Spleen (tissue), 11 donors: ENCODE measurements around the gene SLC25A18. TPM values are rescaled to one million over a fixed set of nuclear protein-coding genes. Genes with fewer than 3 reads are reported as not detected.
"Not testable (repeated sequence)": the region's sequence is repeated elsewhere in the genome, so short reads cannot be mapped to it uniquely, and the experiment has no call there.

Source experiments
- DNase-seq: peaks from one replicate; pipeline ENCODE4 v3.0.0-alpha.2; 2020
- H3K27ac ChIP-seq, 8 donors: fragments of 200-600 bp; sonication (generic) in 7 of 8; 1 replicate in 4 of 8; 2 replicates in 4 of 8; pipeline versions ENCODE4 v1.5.0 to v1.8.0; 2016 to 2021; ENCODE audit warnings: inconsistent platforms in 4 of 8, mild to moderate bottlenecking in 4 of 8, moderate library complexity in 1 of 8
- H3K27me3 ChIP-seq, 7 donors: fragments of 200-600 bp; sonication (generic) in 6 of 7; replicated peaks in 1 of 7; 1 replicate in 4 of 7; 2 replicates in 3 of 7; pipeline versions ENCODE4 v1.5.0 to v1.8.0; 2016 to 2021; ENCODE audit warnings: inconsistent platforms in 3 of 7, mild to moderate bottlenecking in 1 of 7
- H3K36me3 ChIP-seq, 6 donors: fragments of 200-600 bp; sonication (generic) in 5 of 6; 1 replicate in 4 of 6; 2 replicates in 2 of 6; pipeline versions ENCODE4 v1.5.0 to v1.8.0; 2016 to 2021; ENCODE audit warnings: inconsistent platforms in 2 of 6
- H3K4me1 ChIP-seq, 6 donors: fragments of 200-600 bp; sonication (generic) in 5 of 6; 1 replicate in 3 of 6; 2 replicates in 3 of 6; pipeline versions ENCODE4 v1.5.0 to v1.8.0; 2016 to 2021; ENCODE audit warnings: inconsistent platforms in 3 of 6
- H3K4me3 ChIP-seq, 8 donors: fragments of 200-600 bp; sonication (generic) in 7 of 8; 1 replicate in 4 of 8; 2 replicates in 4 of 8; pipeline versions ENCODE4 v1.5.0 to v1.8.0; 2016 to 2021; ENCODE audit warnings: inconsistent platforms in 4 of 8, mild to moderate bottlenecking in 4 of 8, moderate library complexity in 2 of 8
- H3K9me3 ChIP-seq, 8 donors: fragments of 200-600 bp; sonication (generic) in 7 of 8; 1 replicate in 4 of 8; 2 replicates in 4 of 8; pipeline versions ENCODE4 v1.5.0 to v1.8.0; 2016 to 2021; ENCODE audit warnings: inconsistent platforms in 4 of 8
- POLR2A ChIP-seq, 3 donors: fragments of 450-650 bp; IDR thresholded peaks; one replicate each; pipeline ENCODE4 v1.5.1; 2017; ENCODE audit warnings: antibody characterized with exemption in 3 of 3, mild to moderate bottlenecking in 1 of 3
- POLR2AphosphoS5 ChIP-seq, 3 donors: sonication (generic); formaldehyde crosslinking; IDR thresholded peaks; one replicate each; pipeline ENCODE4 v1.5.1; 2017; ENCODE audit warnings: antibody characterized with exemption in 3 of 3
- WGBS, 5 donors: extraction: QIAGEN DNeasy Blood & Tissue Kit in 3 of 5; methylation state at CpG; one replicate each; pipeline versions ENCODE4 v1.1.5 to v1.1.7; 2013 to 2018; 5-methylcytosine and 5-hydroxymethylcytosine counted together
- intact Hi-C: fragments of 100-400 bp; cut with DNase I; formaldehyde crosslinking; loops from one replicate; pipeline ENCODE4 v1.15.0; 2023; ENCODE audit warnings: low total_unique reads
- polyA plus RNA-seq, 3 donors: library from polyadenylated mRNA; stranded (reverse); fragments of 200-250 nt; gene quantifications; one replicate each; pipeline ENCODE4 v1.2.1, GENCODE V29; 2013
- total RNA-seq, 7 donors: library from RNA; depleted of rRNA in 3 of 7; stranded (reverse); fragments of >200 nt in 3 of 7; fragmentation: NEBNext Ultra II Directional in 4 of 7; extraction: Animal tissue kit (Norgen Biotek cat#: 25700) in 4 of 7; gene quantifications; one replicate each; pipeline versions ENCODE4 v1.1.0 to v1.2.1, GENCODE V29; 2016 to 2021
- TF ChIP-seq, protein P1 (sequence below), 11 experiments: fragments of 200-600 bp in 7 of 11; fragments of 450-650 bp in 4 of 11; sonication (generic) in 4 of 11; IDR thresholded peaks in 8 of 11; conservative IDR thresholded peaks in 3 of 11; 1 replicate in 7 of 11; 2 replicates in 4 of 11; pipeline versions ENCODE4 v1.4.0 to v1.8.0; 2016 to 2021; ENCODE audit warnings: antibody characterized with exemption in 11 of 11, inconsistent platforms in 4 of 11, mild to moderate bottlenecking in 1 of 11
- donor health status: healthy with polysubstance abuse.
- donor health status: DM: no; HTN: no; CAD: no; lungs with moderate emphysema.
- donor health status: DM: no; HTN: no; CAD: no.
- donor health status: Bipolar disorder and iron deficiency.
- donor health status: healthy.
- donor health status: DM: no; HTN: no; CAD: no.
- donor health status: DM: yes; HTN: yes; CAD: no.

Gene SLC25A18
- total and polyA plus RNA-seq, 10 donors, result 0.13 to 12.3 (median 3.8) TPM

DNA sequence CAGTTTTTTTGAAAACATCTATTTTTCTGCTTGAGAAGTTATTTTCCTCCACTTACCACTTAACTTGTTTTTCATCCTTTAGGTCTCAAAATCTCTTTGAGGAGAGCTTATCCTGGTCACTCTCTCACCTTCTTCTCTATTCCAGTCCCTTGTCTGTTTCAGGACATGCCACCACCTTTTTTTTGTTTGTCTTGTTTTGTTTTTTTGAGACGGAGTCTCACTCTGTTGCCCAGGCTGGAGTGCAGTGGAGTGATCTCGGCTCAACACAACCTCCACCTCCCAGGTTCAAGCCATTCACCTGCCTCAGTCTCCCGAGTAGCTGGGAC, 70.7 kb downstream of the SLC25A18 start:
- Histone ChIP-seq H3K36me3 (no peaks in the 10 kb centered on the region), H3K4me1 (peaks cover 4 to 20% (median 18%) of the 10 kb centered on the region in 6 donors), H3K27ac (no peak overlapping the region), H3K9me3 (no peaks in the 10 kb centered on the region), H3K4me3 (no peak overlapping the region), H3K27me3 (no peaks in the 10 kb centered on the region)
- TF ChIP-seq POLR2A (IDR thresholded peaks at IDR 0.05), result no peak
- TF ChIP-seq, protein P1, sequence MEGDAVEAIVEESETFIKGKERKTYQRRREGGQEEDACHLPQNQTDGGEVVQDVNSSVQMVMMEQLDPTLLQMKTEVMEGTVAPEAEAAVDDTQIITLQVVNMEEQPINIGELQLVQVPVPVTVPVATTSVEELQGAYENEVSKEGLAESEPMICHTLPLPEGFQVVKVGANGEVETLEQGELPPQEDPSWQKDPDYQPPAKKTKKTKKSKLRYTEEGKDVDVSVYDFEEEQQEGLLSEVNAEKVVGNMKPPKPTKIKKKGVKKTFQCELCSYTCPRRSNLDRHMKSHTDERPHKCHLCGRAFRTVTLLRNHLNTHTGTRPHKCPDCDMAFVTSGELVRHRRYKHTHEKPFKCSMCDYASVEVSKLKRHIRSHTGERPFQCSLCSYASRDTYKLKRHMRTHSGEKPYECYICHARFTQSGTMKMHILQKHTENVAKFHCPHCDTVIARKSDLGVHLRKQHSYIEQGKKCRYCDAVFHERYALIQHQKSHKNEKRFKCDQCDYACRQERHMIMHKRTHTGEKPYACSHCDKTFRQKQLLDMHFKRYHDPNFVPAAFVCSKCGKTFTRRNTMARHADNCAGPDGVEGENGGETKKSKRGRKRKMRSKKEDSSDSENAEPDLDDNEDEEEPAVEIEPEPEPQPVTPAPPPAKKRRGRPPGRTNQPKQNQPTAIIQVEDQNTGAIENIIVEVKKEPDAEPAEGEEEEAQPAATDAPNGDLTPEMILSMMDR (IDR thresholded peaks at IDR 0.05 in 8 of 11, conservative IDR thresholded peaks at IDR 0.05 in 3 of 11), result no peak
- no peak for TF ChIP-seq POLR2AphosphoS5 (IDR thresholded peaks at IDR 0.05)
- intact Hi-C loops, result no loop called here
- 89 to 96% (median 91%) methylated on average over 3 of the region's 3 CpGs for WGBS, 5 donors
- DNase-seq, result no peak

DNA sequence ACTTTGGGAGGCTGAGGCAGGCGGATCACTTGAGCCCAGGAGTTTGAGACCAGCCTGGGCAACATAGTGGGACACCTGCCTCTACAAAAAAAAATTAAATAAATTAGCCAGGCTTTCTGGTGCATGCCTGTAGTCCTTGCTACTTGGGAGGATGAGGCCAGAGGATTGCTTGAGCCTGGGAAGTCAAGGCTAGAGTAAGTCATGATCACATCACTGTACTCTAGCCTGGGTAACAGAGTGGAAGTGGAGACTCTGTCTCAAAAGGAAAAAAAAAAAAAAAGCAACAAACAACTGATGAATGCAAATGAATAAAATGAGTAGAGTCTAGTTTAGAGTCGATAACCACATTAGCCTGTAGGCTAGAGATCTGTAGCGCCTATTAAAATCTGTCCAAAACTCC, 71.4 kb downstream of the SLC25A18 start:
- no peaks in the 10 kb centered on the region for H3K9me3 ChIP-seq
- H3K27ac ChIP-seq, result no peak overlapping the region
- no peak overlapping the region for H3K4me3 ChIP-seq
- H3K4me1 ChIP-seq, result peaks cover 4 to 19% (median 16%) of the 10 kb centered on the region in 6 donors
- H3K36me3 ChIP-seq, result no peaks in the 10 kb centered on the region
- no peaks in the 10 kb centered on the region for H3K27me3 ChIP-seq
- no peak for DNase-seq
- WGBS, 5 donors, result 90 to 97% (median 94%) methylated on average over 3 of the region's 3 CpGs
- TF ChIP-seq, protein P1 (IDR thresholded peaks at IDR 0.05 in 8 of 11, conservative IDR thresholded peaks at IDR 0.05 in 3 of 11), result no peak
- TF ChIP-seq POLR2A (IDR thresholded peaks at IDR 0.05) (no peak), POLR2AphosphoS5 (IDR thresholded peaks at IDR 0.05) (no peak)
- intact Hi-C loops, result no loop called here

DNA sequence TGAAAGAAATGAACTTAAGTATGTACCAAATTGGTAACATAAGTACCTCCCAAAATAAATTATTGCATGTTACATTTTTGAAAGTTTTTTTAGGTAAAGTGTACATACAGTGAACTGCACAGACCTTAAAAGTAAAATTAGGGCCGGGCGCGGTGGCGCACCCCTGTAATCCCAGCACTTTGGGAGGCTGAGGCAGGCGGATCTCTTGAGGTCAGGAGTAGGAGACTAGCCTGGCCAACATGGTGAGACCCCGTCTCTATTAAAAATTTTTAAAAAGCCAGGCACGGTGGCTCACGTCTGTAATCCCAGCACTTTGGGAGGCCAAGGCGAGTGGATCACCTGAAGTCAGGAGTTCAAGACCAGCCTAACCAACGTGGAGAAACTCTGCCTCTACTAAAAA, 73.6 kb downstream of the SLC25A18 start:
- H3K9me3 ChIP-seq, H3K27me3 ChIP-seq, H3K4me3 ChIP-seq, intact Hi-C loops, DNase-seq, H3K27ac ChIP-seq: not testable (repeated sequence)
- Histone ChIP-seq H3K4me1 (peaks cover 9 to 38% (median 27%) of the 10 kb centered on the region in 6 donors), H3K36me3 (peaks cover 0 to 11% (median 0%) of the 10 kb centered on the region in 6 donors)
- 83 to 94% (median 89%) methylated on average over 10 of the region's 10 CpGs for WGBS, 5 donors

DNA sequence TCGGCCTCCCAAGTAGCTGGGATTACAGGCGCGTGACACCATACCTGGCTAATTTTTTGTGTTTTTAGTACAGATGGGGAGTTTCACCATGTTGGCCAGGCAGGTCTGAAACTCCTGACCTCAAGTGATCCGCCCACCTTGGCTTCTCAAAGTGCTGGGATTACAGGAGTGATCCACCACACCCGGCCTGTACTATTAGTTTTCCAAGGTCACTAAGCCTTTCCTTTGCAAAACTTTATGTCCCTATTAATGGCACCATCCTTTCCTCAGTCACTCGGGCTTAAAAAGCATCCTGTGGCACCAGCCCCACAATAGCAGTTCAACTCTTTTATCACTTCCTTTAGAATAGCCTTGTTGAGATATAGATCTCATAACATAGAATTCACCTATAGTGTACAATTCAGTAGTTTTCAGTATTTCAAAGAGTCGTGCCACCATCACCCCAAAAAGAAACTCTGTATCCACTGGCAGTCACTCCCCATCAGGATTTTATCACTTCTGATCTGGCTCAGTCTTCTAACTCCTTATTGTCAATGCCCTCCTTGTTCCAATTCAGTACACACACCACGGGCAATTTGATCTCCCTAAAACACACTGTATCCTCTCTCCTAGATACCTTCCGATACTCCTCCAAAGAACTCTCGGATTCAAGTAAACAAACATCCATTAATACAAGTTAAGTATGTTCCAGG, 74.3 kb downstream of the SLC25A18 start:
- Histone ChIP-seq H3K36me3 (peaks cover 0 to 14% (median 0%) of the 10 kb centered on the region in 6 donors), H3K4me1 (peaks cover 9 to 46% (median 27%) of the 10 kb centered on the region in 6 donors), H3K27ac (peak overlapping the region; percentile 95 to 99 (median 98)), H3K27me3 (no peaks in the 10 kb centered on the region), H3K4me3 (peak overlapping the region; percentile 55 to 78 (median 62)), H3K9me3 (no peaks in the 10 kb centered on the region)
- 55 to 57% (median 56%) methylated on average over 10 of the region's 10 CpGs for WGBS, 5 donors
- intact Hi-C loops, result no loop called here
- no peak for DNase-seq
- TF ChIP-seq POLR2AphosphoS5 (IDR thresholded peaks at IDR 0.05) (no peak), POLR2A (IDR thresholded peaks at IDR 0.05) (no peak)
- TF ChIP-seq, protein P1 (IDR thresholded peaks at IDR 0.05 in 8 of 11, conservative IDR thresholded peaks at IDR 0.05 in 3 of 11), result no peak
